Epithelial cell of prostate (primary cell): ENCODE measurements around the gene RPL18.

Source experiments
- DNase-seq: peaks from one replicate; pipeline ENCODE4 v3.0.0-alpha.2; 2011; ENCODE audit warnings: low read depth, low spot score
- H3K27ac ChIP-seq: fragments of 450-650 bp; 2 replicates; pipeline ENCODE4 v1.5.1; 2017; ENCODE audit warnings: mild to moderate bottlenecking

RPL18 gene

DNA sequence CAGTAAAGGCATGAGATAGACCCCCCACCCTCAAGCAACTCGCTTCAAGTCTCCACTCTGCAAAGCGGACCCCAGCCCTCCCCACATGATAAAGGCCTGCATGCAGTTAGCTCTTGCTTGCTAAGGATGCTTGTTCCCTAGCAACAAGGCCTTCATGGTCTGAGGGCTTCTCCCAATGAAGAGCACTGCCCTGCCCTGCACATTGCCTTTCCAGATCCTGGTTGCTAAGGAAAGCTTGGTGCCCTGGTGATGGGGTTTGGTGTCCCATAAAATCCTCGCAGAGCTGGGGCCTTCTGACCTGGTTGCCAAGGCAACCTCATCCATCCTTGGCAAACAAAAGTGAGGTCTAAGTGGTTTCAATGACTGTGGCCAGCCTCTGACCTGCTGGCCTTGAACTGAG is 12.2 kb upstream of the RPL18 start:
- DNase-seq = no peak
- H3K27ac ChIP-seq = no peak overlapping the region

GRCh38 chr19:48630296-48631063 is 11.5 kb upstream of the RPL18 start:
- no peak for DNase-seq
- no peak overlapping the region for H3K27ac ChIP-seq

GRCh38 chr19:48629599-48630295 is 10.8 kb upstream of the RPL18 start:
- no peak for DNase-seq

DNA sequence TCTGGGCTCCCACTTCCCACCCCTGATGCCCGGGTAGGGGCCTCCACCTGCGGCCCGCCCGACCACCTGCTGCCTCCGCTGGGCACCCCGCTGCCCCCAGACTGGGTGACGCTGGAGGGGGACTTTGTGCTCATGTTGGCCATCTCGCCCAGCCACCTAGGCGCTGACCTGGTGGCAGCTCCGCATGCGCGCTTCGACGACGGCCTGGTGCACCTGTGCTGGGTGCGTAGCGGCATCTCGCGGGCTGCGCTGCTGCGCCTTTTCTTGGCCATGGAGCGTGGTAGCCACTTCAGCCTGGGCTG is 10.3 kb upstream of the RPL18 start:
- DNase-seq = no peak
- no peak overlapping the region for H3K27ac ChIP-seq

More at GRCh38 chr19:48629599-48630295, 10.8 kb upstream of the RPL18 start:
- no peak overlapping the region for H3K27ac ChIP-seq

DNA sequence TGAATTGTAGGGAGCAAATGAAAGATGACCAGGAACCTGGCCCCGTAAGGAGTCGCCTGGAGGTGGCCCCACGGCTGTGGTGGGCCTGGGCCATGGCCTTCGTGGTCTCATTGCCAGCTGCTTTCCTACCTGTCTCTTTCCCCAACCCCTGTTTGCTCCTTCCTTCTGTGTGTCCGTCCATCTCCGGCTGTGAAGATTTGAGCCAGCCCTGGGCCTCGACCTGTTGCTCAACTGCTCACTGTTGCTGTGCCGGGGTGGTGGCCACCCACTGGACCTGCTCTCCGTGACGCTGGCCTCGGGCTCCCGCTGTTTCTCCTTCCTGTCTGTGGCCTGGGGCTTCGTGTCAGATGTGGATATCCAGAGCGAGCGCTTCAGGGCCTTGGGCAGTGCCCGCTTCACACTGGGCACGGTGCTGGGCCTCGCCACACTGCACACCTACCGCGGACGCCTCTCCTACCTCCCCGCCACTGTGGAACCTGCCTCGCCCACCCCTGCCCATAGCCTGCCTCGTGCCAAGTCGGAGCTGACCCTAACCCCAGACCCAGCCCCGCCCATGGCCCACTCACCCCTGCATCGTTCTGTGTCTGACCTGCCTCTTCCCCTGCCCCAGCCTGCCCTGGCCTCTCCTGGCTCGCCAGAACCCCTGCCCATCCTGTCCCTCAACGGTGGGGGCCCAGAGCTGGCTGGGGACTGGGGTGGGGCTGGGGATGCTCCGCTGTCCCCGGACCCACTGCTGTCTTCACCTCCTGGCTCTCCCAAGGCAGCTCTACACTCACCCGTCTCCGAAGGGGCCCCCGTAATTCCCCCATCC is 9.7 kb upstream of the RPL18 start:
- H3K27ac ChIP-seq = no peak overlapping the region
- DNase-seq = no peak

DNA sequence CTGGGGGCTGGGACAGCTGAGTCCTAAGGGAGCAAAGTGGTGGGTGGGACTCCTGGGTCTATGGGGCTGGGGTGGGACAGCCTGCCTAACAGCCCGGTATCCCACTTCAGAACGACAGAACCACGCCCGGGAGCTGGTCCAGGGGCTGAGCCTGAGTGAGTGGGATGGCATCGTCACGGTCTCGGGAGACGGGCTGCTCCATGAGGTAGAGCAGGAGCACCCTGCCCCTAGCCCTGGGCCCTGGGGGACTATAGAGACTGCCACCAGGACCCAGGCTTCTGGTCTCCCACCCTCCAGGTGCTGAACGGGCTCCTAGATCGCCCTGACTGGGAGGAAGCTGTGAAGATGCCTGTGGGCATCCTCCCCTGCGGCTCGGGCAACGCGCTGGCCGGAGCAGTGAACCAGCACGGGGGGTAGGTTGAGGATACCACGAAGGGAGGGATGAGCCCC is 8.9 kb upstream of the RPL18 start:
- no peak overlapping the region for H3K27ac ChIP-seq

GRCh38 chr19:48627201-48627864 is 8.4 kb upstream of the RPL18 start:
- H3K27ac ChIP-seq = no peak overlapping the region

More for the DNA sequence above, 8.9 kb upstream of the RPL18 start:
- DNase-seq = no peak

GRCh38 chr19:48625891-48626327 is 6.9 kb upstream of the RPL18 start:
- H3K27ac ChIP-seq = no peak overlapping the region
- no peak for DNase-seq

More at GRCh38 chr19:48627201-48627864, 8.4 kb upstream of the RPL18 start:
- DNase-seq = no peak

DNA sequence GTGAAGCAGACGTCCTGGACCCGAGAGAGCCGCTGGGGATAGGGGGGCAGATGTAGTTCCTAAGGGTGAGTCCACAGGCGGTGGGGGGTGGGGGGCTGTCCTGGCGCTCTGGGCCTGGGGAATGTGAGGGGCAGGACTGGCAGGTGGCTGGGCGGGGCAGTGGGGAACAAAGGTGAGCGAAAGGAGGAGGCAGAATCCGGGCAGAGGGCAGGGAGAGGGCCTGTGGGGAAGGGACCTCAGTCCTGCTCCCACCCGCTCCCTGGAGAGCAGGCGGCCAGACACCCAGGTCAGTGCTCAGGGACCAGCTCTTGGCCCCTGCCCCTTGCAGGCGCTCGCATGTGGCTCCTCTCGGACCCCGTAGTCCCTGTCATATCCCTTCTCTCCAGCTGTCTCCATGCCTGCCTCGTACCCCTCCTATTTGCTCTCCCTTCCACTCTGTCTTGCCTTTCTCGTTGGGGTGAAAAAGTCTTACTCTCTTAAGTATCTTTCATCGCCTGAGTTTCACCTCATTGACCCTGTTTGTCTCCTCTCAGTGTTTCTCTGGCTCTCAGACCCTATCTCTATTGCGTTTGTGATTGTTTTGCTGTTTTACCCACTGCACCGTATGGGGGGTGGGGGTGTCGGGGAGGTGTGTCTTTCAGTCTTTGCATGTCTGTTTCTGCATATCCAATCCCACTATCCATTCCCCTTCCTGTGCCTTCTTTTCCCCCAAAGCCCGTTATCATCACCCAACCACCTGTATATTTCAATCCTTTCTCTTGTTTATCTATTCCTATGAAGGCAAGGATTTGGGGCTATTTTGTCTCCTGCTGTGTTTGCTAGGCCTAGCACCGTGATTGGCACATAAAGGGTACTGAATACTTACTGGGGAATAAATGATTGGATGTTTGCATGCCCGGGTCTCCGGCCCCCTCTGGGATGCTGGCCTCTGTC is 6.1 kb upstream of the RPL18 start:
- no peak overlapping the region for H3K27ac ChIP-seq
- no peak for DNase-seq

DNA sequence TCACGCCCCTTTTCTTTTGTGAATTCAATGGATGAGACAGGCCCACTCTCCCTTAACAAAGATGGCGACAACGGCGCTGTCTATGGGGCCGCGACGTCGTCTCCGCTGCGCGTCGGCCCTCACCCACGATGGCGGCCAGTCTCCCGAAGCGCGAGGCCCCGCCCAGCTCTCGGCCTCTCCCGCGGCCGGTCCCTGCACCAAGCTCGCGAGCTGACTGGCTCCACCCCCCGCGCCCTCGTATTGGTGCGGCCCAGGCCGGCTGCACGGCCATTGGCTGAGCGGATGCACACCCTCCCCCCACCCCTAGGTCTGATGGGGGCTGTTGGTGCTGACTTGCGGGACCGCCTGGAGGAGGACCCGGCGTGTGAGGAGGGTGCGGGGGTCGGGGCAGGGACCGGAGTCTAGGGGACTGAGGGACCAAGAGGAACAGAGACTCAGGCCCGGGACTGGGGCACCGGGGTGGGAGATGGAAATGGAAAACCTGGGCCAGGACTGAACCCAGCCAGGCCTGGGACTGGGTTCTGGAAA is 5.2 kb upstream of the RPL18 start:
- peak; percentile 59 for DNase-seq
- peak overlapping the region; percentile 41 for H3K27ac ChIP-seq

DNA sequence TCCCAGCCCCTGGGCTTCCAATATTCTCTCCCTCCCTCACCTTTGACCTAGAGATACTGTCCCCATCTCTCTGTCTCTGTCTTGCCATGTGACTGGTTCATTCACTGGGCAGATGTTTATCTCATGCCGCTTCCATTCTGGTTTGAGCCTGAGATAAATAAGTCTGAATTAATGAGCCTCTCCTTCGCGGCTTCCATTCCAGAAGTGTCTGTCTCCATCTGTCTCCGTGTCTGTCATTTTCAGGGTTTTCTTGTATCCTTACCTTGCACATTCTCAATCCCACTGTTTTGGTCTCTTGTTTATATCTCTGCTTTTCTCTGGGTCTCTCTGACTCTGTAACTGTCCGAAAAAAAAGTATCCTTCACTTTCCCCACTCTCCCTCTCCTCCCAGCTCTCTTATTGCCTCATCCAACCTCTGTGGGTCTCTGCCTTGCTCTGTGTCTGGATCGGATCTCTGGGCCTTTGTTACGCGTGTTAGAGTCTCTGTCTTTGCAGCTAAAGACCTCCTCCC is 4.6 kb upstream of the RPL18 start:
- DNase-seq = no peak
- H3K27ac ChIP-seq = peak overlapping the region; percentile 41

DNA sequence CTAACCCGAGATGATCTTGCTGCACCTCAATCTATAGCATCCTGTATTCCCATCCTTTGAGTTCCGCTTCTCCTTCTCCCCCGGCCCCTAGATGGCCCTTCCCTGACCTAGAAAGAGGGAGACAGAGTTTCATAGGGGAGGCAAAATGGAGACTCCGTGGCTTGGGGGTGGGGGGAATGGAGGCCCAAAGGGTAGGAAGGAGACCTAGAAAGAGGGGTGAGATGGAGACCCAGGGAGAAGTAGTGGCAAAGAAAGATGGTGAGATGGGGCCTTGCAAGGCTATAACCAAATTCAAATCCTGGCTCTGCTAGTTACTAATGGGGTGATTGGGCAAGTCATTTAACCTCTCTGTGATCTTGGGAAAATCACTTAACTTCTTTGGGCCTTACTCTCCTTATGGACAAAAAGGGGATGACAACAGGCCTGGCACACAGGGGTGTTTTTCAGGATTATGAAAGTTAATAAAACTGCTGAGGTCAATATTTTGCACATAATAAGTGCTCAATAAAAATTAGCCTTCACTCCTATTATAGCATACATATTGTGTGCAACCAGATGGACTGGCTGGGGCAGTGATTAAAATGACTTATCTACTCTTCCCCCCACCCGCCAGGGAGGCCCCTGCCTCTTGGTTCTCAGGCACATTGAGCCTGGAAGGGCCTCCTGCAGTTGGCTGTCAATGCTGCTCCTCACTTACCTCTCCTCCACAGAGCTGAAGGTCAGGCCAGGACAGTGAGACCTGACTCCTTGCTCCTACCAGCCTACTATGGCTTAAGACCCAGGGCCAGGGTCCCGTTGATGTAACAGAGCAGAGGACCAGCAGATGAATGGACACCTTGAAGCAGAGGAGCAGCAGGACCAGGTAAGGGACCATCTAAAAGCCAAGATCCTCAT is 961 bp upstream of the RPL18 start:
- peak overlapping the region; percentile 85 for H3K27ac ChIP-seq
- DNase-seq = no peak

GRCh38 chr19:48618278-48618915 is 581 bp downstream of the RPL18 start:
- peak overlapping the region; percentile 85 for H3K27ac ChIP-seq
- no peak for DNase-seq

GRCh38 chr19:48617146-48617937 is 1.6 kb downstream of the RPL18 start:
- no peak for DNase-seq
- peak overlapping the region; percentile 85 for H3K27ac ChIP-seq

- H3K27ac ChIP-seq = peak overlapping the region; percentile 85
- DNase-seq = no peak
Measured at GRCh38 chr19:48616491-48617056, 2.4 kb downstream of the RPL18 start.

DNA sequence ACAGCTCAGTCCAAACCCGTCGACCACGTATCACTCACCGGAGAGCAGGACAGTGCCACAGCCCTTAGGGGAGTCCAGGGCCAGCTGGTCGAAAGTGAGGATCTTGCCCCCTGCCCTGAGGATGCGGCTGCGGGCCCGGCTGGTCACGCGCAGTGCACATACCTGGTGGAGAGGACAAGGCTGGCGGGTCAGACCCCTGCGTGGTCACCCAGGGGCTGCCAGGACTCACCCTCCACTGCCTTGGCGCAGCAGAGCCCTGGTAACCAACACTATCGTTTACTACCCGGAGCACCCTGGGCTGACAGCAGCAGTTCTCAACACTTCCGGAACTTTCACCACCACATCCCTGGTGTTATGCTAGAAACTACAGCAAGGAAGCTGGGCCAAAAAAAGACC is 2.9 kb downstream of the RPL18 start:
- no peak for DNase-seq
- H3K27ac ChIP-seq = peak overlapping the region; percentile 85
